ENCODE data around the gene FOXI3. TPM values are rescaled to one million over a fixed set of nuclear protein-coding genes. Genes with fewer than 3 reads are reported as not detected.
"Not testable (repeated sequence)": the region's sequence is repeated elsewhere in the genome, so short reads cannot be mapped to it uniquely, and the experiment has no call there.

The FOXI3 gene
- total RNA-seq, 1 experiment from 2014 or later, result 19.2 TPM

GRCh38 chr2:88416016-88416663 lies 36.4 kb downstream of the FOXI3 start:
- Mint-ChIP-seq H3K36me3 (ENCODE audit: insufficient read depth in 1 of 3, low read depth in 3 of 3) (no peaks in the 10 kb centered on the region), H3K27me3 (ENCODE audit: low read depth) (peaks cover 9% of the 10 kb centered on the region), H3K4me1 (peaks cover 42 to 44% of the 10 kb centered on the region in 2 experiments), H3K27ac (peak overlapping the region; percentile 89 to 97 (median 96)), H3K9me3 (no peaks in the 10 kb centered on the region), H3K4me3 (peak overlapping the region; percentile 7 to 55; a peak in 3 of 5 replicates)
- Histone ChIP-seq H3K18ac (ENCODE audit: insufficient read length, low read depth, low read length) (peak overlapping the region; percentile 4), H3K9me3 (ENCODE audit: control insufficient read depth, low read depth, low read length) (no peaks in the 10 kb centered on the region), H2BK20ac (ENCODE audit: low read depth, low read length, poor library complexity, severe bottlenecking) (no peak overlapping the region), H2BK15ac (ENCODE audit: low read depth, low read length) (no peak overlapping the region), H3K4me1 (ENCODE audit: insufficient read depth, low read length) (no peaks in the 10 kb centered on the region; the same call in 1 of the 2 replicates), H3K79me1 (ENCODE audit: insufficient read depth, low read depth, low read length, poor library complexity, severe bottlenecking) (no peaks in the 10 kb centered on the region), H4K91ac (ENCODE audit: insufficient read length, low read depth, low read length) (no peak overlapping the region), H3K27ac (ENCODE audit: insufficient read length, low read depth, low read length) (peak overlapping the region; percentile 57), H2BK5ac (ENCODE audit: insufficient read length, low read length) (no peak overlapping the region), H4K5ac (ENCODE audit: insufficient read length, low read depth, low read length) (peak overlapping the region; percentile 25), H3K56ac (ENCODE audit: insufficient read length, low read depth, low read length) (no peak overlapping the region), H3K23ac (ENCODE audit: insufficient read length, low read depth, low read length) (no peak overlapping the region), H3K4me2 (ENCODE audit: insufficient read depth, insufficient read length, low read length) (peak overlapping the region; percentile 46), H2AFZ (ENCODE audit: low read length) (no peak overlapping the region), H4K8ac (replicated peaks; ENCODE audit: insufficient read length, low read depth, low read length) (no peak overlapping the region), H3K27me3 (ENCODE audit: insufficient read depth, low read length) (no peaks in the 10 kb centered on the region), H2AK5ac (ENCODE audit: insufficient read length, low read length) (no peak overlapping the region), H2BK120ac (ENCODE audit: low read depth, low read length, poor library complexity, severe bottlenecking) (no peak overlapping the region), H3K23me2 (ENCODE audit: insufficient read length, low read depth, low read length, poor library complexity, severe bottlenecking) (no peaks in the 10 kb centered on the region), H3K9ac (ENCODE audit: extremely low read depth, insufficient read length, low read length) (no peak overlapping the region), H2BK12ac (ENCODE audit: insufficient read length, low read depth, low read length) (no peak overlapping the region), H3K79me2 (ENCODE audit: insufficient read depth, low read length) (no peaks in the 10 kb centered on the region), H3K4ac (ENCODE audit: low read depth, low read length) (no peak overlapping the region), H4K20me1 (ENCODE audit: control insufficient read depth, insufficient read depth, insufficient read length) (no peaks in the 10 kb centered on the region), H3T11ph (ENCODE audit: low read length) (no peak overlapping the region), H3K14ac (ENCODE audit: insufficient read depth, low read length) (no peak overlapping the region)
- WGBS (ENCODE audit: extremely low coverage, insufficient read length, low lambda C conversion rate), result no CpG with 5 or more reads among the region's 6 CpGs
- no peak for TF ChIP-seq CTCF (conservative IDR thresholded peaks at IDR 0.05)
- DNase-seq, result peak; percentile 70

- not testable (repeated sequence) for H4K8ac ChIP-seq (replicated peaks; ENCODE audit: insufficient read length, low read depth, low read length); H3K27me3 ChIP-seq (ENCODE audit: insufficient read depth, low read length); H3K4me2 ChIP-seq (ENCODE audit: insufficient read depth, insufficient read length, low read length); H3K23me2 ChIP-seq (ENCODE audit: insufficient read length, low read depth, low read length, poor library complexity, severe bottlenecking); H3K79me2 ChIP-seq (ENCODE audit: insufficient read depth, low read length); H3K4me1 ChIP-seq (ENCODE audit: insufficient read depth, low read length); H4K5ac ChIP-seq (ENCODE audit: insufficient read length, low read depth, low read length); H2BK5ac ChIP-seq (ENCODE audit: insufficient read length, low read length); H3K14ac ChIP-seq (ENCODE audit: insufficient read depth, low read length); H3K27ac Mint-ChIP-seq; H2BK120ac ChIP-seq (ENCODE audit: low read depth, low read length, poor library complexity, severe bottlenecking); H3K9me3 ChIP-seq (ENCODE audit: control insufficient read depth, low read depth, low read length); DNase-seq; H3K36me3 Mint-ChIP-seq (ENCODE audit: insufficient read depth in 1 of 3, low read depth in 3 of 3); H3K9me3 Mint-ChIP-seq; H4K91ac ChIP-seq (ENCODE audit: insufficient read length, low read depth, low read length); H3K56ac ChIP-seq (ENCODE audit: insufficient read length, low read depth, low read length); H3T11ph ChIP-seq (ENCODE audit: low read length); H3K18ac ChIP-seq (ENCODE audit: insufficient read length, low read depth, low read length); H2BK20ac ChIP-seq (ENCODE audit: low read depth, low read length, poor library complexity, severe bottlenecking); H3K23ac ChIP-seq (ENCODE audit: insufficient read length, low read depth, low read length); H2BK15ac ChIP-seq (ENCODE audit: low read depth, low read length); H2AK5ac ChIP-seq (ENCODE audit: insufficient read length, low read length); H3K9ac ChIP-seq (ENCODE audit: extremely low read depth, insufficient read length, low read length); H3K79me1 ChIP-seq (ENCODE audit: insufficient read depth, low read depth, low read length, poor library complexity, severe bottlenecking); H3K4me3 Mint-ChIP-seq; H3K27me3 Mint-ChIP-seq (ENCODE audit: low read depth); H3K27ac ChIP-seq (ENCODE audit: insufficient read length, low read depth, low read length); H4K20me1 ChIP-seq (ENCODE audit: control insufficient read depth, insufficient read depth, insufficient read length); H3K4ac ChIP-seq (ENCODE audit: low read depth, low read length); H2BK12ac ChIP-seq (ENCODE audit: insufficient read length, low read depth, low read length)
- peak overlapping the region; percentile 73 for H2AFZ ChIP-seq (ENCODE audit: low read length)
- WGBS (ENCODE audit: extremely low coverage, insufficient read length, low lambda C conversion rate), result no CpG with 5 or more reads among the region's 5 CpGs
- H3K4me1 Mint-ChIP-seq, result peaks cover 18 to 19% of the 10 kb centered on the region in 2 experiments
These were observed 43.6 kb downstream of the FOXI3 start for GRCh38 chr2:88408870-88409269.

Data from H9 (cell line).